ENCODE data around the gene SLC35A3. TPM values are rescaled to one million over a fixed set of nuclear protein-coding genes. Genes with fewer than 3 reads are reported as not detected.

SLC35A3 gene
- total RNA-seq, 1 donor from 2014 or later, result 24.1 TPM

GRCh38 chr1:100036718-100037655 is 67.2 kb downstream of the SLC35A3 start:
- no peak for TF ChIP-seq CTCF (IDR thresholded peaks at IDR 0.05; ENCODE audit: insufficient read depth, low read length, poor library complexity, severe bottlenecking)
- H3K36me3 ChIP-seq (ENCODE audit: control insufficient read depth, insufficient read depth, low read length), result no peaks in the 10 kb centered on the region
- peak overlapping the region; percentile 99 for H3K4me3 ChIP-seq (ENCODE audit: low read depth, low read length)
- H3K27me3 ChIP-seq (ENCODE audit: control insufficient read depth, insufficient read depth, low read length), result no peaks in the 10 kb centered on the region
- DNase-seq (ENCODE audit: low read depth), result no peak

- Histone ChIP-seq H3K36me3 (ENCODE audit: control insufficient read depth, insufficient read depth, low read length) (no peaks in the 10 kb centered on the region), H3K27me3 (ENCODE audit: control insufficient read depth, insufficient read depth, low read length) (no peaks in the 10 kb centered on the region), H3K4me3 (ENCODE audit: low read depth, low read length) (peak overlapping the region; percentile 99)
- no peak for TF ChIP-seq CTCF (IDR thresholded peaks at IDR 0.05; ENCODE audit: insufficient read depth, low read length, poor library complexity, severe bottlenecking)
- no peak for DNase-seq (ENCODE audit: low read depth)
Measured at GRCh38 chr1:100037656-100037926, 67.8 kb downstream of the SLC35A3 start.

- H3K36me3 ChIP-seq (ENCODE audit: control insufficient read depth, insufficient read depth, low read length), result no peaks in the 10 kb centered on the region
- no peak for TF ChIP-seq CTCF (IDR thresholded peaks at IDR 0.05; ENCODE audit: insufficient read depth, low read length, poor library complexity, severe bottlenecking)
- peak; percentile 38 for DNase-seq (ENCODE audit: low read depth)
- no peaks in the 10 kb centered on the region for H3K27me3 ChIP-seq (ENCODE audit: control insufficient read depth, insufficient read depth, low read length)
- peak overlapping the region; percentile 99 for H3K4me3 ChIP-seq (ENCODE audit: low read depth, low read length)
Measured at GRCh38 chr1:100037927-100038659, 68.3 kb downstream of the SLC35A3 start.

GRCh38 chr1:100038660-100039287 is 69.0 kb downstream of the SLC35A3 start:
- H3K4me3 ChIP-seq (ENCODE audit: low read depth, low read length), result peak overlapping the region; percentile 99
- H3K27me3 ChIP-seq (ENCODE audit: control insufficient read depth, insufficient read depth, low read length), result no peaks in the 10 kb centered on the region
- TF ChIP-seq CTCF (IDR thresholded peaks at IDR 0.05; ENCODE audit: insufficient read depth, low read length, poor library complexity, severe bottlenecking), result no peak
- no peak for DNase-seq (ENCODE audit: low read depth)
- H3K36me3 ChIP-seq (ENCODE audit: control insufficient read depth, insufficient read depth, low read length), result no peaks in the 10 kb centered on the region

GRCh38 chr1:100039591-100039990 is 69.8 kb downstream of the SLC35A3 start:
- no peak for TF ChIP-seq CTCF (IDR thresholded peaks at IDR 0.05; ENCODE audit: insufficient read depth, low read length, poor library complexity, severe bottlenecking)
- Histone ChIP-seq H3K4me3 (ENCODE audit: low read depth, low read length) (peak overlapping the region; percentile 99), H3K27me3 (ENCODE audit: control insufficient read depth, insufficient read depth, low read length) (no peaks in the 10 kb centered on the region), H3K36me3 (ENCODE audit: control insufficient read depth, insufficient read depth, low read length) (no peaks in the 10 kb centered on the region)
- no peak for DNase-seq (ENCODE audit: low read depth)
